T1000 (cell line): ENCODE results near the gene FRG1.
"Not testable (repeated sequence)": the region's sequence is repeated elsewhere in the genome, so short reads cannot be mapped to it uniquely, and the experiment has no call there.

Source experiments
- DNase-seq: peaks from one replicate; lab custom pipeline; 2025; ENCODE audit warnings: mixed read lengths; lab: John Stamatoyannopoulos, UW

FRG1 gene

DNA sequence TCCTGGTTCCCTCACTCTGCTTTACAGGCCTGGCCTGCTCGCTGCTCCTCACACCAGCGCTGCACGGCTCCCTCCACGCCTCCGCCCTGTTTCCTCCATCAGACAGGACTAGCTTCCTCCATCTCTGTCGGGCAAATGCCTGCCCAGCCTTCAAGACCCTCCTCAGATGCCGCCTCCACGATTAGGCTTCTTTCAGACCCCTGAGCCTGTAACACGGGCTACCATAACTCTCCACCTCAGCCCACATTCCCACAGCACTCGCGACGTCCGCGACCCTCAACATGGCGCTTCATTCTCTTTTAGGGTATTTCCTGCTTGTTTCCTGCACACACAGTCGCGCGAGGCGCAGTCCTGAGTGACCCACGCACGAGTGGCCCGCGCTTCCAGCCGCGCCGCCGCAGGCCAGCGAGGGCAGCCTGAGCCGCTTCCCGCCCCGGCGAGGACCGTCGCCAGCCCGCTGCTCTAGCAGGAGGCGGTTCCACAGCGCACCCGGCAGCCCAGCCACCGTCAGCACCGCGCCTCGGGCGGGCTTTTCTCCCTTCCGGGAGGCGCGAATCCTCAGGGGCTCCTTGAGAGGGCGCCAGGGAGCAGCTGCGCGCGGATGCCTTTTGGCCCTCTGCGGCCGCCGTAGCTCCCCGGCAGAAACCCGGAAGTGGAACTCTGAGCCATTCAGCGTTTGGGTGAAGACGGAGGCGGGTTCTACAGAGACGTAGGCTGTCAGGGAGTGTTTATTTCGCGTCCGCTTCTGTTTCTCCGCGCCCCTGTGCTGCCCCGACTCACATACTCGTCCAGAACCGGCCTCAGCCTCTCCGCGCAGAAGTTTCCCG lies at the start of gene FRG1:
FRG1 (plus strand) TSS at position 695 of the 827 bp plus-strand sequence. CDS start 138 bp downstream, outside the sequence.
- DNase-seq = no peak

DNA sequence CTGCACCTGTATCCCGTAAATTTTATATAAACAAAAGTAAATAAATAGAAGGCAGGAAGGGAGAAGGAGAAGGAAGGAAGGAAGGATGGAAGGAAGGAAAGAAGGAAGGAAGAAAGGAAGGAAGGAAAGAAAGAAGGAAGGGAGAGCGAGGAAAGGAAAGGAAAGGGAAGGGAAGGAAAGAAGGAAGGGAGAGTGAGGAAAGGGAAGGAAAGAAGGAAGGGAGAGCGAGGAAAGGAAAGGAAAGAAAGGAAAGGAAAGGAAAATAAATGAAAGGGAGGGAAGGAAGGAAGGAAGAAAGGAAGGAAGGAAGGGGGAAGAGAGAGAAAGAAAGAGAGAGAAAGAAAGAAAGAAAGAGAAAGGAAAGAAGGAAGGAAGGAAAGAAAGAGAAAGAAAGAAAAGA lies 43.0 kb upstream of the FRG1 start:
- no peak for DNase-seq

DNA sequence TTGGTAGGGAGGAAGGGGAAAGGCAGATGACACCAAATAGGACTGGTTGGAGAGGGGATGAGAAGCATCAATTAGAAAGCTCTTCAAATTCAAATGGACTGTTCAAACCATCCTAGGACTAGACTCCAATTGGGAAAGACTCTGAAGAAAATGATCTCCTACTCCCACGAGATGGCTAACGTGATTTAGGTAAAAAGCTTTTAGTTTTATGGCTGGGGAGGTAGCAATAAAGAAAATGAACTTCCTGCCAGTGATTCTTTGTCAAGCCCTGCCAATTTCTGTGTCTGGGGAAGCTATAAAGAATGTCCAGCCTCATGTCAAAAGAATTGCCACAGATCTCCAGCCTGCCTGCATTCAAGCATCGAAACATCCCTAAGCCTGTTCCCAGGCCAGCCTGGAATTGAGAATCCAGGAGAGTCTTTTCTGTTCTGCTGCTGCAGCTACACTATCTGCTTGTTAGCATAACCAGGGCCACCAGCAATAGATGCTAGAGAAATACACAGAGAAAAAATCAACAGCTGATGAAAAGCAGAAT lies 41.1 kb upstream of the FRG1 start:
- DNase-seq = not testable (repeated sequence)

DNA sequence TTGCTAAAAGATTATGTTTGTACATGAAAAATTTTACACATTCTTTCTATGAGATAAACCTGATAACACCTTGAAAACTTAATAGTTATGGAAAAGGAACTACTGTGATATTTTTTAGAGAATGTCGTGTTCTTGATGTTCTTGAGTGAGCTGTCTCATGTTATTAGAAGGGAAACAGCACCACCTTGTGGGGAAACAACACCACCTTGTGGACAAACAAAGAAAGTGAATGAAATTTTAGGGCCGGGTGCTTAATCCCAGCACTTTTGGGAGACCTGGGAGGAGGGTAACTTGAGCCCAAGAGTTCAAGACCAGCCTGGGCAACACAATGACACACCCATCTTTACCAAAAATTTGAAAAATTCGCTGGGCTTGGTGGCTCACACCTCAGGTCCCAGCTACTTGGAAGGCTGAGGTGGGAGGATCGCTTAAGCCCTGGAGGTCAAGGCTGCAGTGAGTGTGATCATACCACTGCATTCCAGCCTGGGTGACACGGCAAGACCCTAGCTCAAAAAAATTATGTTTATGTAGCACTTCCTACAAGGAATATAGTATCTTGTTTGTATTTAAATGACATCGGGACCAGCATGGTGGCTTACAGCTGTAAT lies 36.1 kb upstream of the FRG1 start:
- not testable (repeated sequence) for DNase-seq

DNA sequence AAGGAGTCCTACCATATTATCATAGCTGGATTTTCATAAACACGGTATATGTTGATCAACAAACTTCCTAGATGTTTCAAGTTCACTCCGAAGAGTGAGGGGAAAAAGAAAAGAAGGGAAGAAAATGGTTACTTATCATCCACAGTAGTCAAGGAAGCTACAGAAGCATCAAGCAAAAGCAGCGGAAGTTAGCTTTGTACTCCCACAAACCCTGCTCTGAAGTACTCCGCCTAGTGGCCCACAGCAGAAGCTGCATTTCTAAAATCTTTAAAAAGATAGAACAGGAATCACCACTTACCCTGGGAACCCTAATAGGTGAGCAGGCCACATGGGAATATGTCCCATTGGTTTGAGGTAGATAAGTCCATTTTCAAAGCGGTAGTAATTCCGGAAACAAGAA lies 28.5 kb upstream of the FRG1 start:
- no peak for DNase-seq

DNA sequence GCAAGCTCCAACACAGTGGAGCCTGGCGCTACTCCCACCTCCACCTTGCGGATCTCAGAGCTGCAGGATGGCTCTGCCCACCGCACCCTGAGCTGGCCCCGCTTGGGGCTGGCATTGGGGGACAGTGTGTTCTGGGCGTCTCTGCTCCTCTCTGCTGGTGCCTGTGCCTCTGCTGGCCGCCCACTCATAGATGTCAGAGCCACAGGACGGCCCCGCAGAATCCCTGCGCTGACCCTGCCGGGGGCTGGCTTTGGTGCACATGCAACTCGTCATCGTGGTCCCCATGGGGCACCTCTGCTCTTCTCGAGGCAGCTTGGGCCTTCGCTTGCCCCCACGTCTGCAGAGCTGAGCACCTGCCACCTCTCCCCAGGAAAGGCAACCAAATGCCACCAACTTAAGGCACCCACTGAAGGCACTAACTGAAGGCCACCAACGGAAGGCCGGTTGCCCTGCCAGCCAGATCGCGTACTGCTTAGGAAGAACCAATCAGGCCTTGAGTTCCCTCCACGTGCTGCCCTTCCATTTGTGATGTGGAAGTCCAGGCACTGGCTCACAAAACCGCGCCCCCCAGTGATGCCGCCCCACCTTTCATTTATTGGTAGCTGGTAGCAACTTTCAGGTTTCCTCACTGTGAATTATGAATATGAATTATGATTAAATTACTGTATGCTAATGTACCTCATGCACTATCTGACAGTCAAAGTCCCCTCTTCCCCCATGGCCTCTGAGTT lies 23.3 kb upstream of the FRG1 start:
- no peak for DNase-seq

GRCh38 chr4:189921058-189921457 lies 19.6 kb upstream of the FRG1 start:
- no peak for DNase-seq

DNA sequence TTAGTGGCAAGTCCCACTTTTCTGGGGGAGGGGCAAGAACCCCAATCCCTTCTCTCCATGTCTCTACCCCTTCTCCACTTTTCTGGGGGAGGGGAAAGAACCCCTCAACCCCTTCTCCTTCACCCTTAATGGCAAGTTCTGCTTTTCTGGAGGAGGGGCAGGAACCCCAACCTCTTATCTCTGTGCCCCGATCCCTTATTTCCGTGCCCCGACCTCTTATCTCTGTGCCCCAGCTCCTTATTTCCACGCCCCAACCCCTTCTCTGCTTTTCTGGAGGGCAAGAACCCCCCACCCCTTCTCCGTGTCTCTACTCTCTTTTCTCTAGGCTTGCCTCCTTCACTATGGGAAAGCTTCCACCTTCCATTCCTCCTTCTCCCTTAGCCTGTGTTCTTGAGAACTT lies 13.9 kb upstream of the FRG1 start:
- not testable (repeated sequence) for DNase-seq

GRCh38 chr4:189941005-189941450 lies 356 bp downstream of the FRG1 start:
- DNase-seq = no peak

- DNase-seq = not testable (repeated sequence)
These were observed 1.7 kb downstream of the FRG1 start for GRCh38 chr4:189942412-189942811.

DNA sequence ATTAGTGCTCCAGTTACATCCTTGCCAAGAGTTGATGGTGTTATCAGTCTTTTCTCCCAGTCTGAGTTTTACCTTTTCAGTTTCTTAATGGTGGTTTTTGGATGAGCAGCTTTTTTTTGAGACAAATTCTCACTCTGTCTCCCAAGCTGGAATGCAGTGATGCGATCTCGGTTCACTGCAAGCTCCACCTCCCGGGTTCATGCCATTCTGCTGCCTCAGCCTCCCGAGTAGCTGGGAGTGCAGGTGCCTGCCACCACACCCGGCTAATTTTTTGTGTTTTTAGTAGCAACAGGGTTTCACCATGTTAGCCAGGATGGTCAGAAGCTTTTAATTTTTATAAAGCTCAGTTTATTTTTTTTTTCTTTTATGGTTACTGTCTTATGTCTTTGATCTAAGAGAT lies 3.4 kb downstream of the FRG1 start:
- DNase-seq = not testable (repeated sequence)

- DNase-seq = not testable (repeated sequence)
These were observed 6.2 kb downstream of the FRG1 start for GRCh38 chr4:189946906-189947305.

GRCh38 chr4:189948486-189948885 lies 7.8 kb downstream of the FRG1 start:
- DNase-seq = not testable (repeated sequence)

GRCh38 chr4:189969291-189969690 lies 28.6 kb downstream of the FRG1 start:
- not testable (repeated sequence) for DNase-seq

GRCh38 chr4:189973646-189974045 lies 33.0 kb downstream of the FRG1 start:
- no peak for DNase-seq

- no peak for DNase-seq
These were observed 33.4 kb downstream of the FRG1 start for GRCh38 chr4:189974056-189974455.

- no peak for DNase-seq
These were observed 38.8 kb downstream of the FRG1 start for GRCh38 chr4:189979196-189980047.

GRCh38 chr4:189980292-189980691 lies 39.6 kb downstream of the FRG1 start:
- not testable (repeated sequence) for DNase-seq

DNA sequence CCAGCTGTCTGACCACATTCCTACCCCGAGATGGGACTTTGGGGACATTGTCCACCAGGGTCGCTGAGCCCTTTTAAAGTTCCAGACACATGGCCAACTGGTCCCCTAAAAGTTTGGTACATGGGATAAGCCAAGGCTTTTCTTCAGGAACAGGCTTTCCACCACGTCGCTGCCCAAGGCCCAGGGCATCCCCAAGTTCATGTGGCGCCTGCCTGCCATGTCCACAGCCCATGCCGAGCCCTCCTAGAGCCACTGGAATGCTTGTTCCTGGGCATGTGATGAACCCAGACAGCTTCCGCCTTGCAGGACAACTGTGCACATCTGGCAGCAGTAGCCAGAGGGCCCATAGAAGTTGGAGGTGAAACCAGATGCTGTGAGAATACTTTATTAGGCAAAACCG lies 41.3 kb downstream of the FRG1 start:
- no peak for DNase-seq

DNA sequence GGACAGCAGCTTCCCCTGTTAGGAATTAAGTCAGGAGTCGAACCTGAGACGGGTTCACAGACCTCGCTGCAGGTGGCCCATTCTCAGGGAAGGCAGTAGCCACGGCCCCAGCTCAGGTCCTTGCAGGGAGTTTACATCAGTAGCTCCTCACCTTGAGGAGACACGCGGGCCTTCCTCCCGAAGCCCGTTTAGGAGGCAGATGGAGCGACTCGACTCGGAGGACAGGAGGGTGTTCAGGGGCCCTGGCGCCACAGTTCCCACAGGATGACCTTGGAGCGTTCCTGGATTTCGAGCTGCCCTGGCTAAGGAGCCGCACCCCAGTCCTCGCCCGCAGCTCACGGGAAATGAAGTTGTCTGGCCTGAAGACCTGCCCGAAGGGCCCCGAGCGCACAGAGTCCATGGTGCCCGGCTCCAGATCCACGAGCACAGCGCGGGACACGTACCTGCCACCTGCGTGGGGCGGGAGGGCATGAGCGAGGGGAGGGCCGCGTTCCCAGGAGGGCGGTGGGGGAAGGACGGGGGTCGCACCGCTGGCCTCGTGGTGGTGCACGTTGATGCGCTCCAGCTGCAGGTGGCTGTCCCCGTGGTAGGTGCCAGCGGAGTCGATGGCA lies 43.3 kb downstream of the FRG1 start:
- not testable (repeated sequence) for DNase-seq

- DNase-seq = not testable (repeated sequence)
These were observed 44.0 kb downstream of the FRG1 start for GRCh38 chr4:189984661-189985060.
